Activated B cell treated with CpG ODN at 0.5 μM for 24 hours (primary cell): ENCODE measurements around the gene TOGARAM2. TPM values are rescaled to one million over a fixed set of nuclear protein-coding genes. Genes with fewer than 3 reads are reported as not detected.

Experiments
- ATAC-seq: fragments of 200-7000 bp; cut with Tn5 transposase; one replicate; pipeline ENCODE4 v1.10.0; 2021; ENCODE audit warnings: low read depth, mild to moderate bottlenecking, moderate library complexity
- CTCF ChIA-PET: fragments of 350-600 bp; sonication (Branson Sonifier 250); formaldehyde crosslinking; loops from one replicate; lab custom pipeline; 2021; ENCODE audit warnings: antibody characterized with exemption; lab: Charles Lee
- POLR2A ChIA-PET: fragments of 350-600 bp; sonication (Branson Sonifier 250); formaldehyde crosslinking; loops from one replicate; lab custom pipeline; 2021; ENCODE audit warnings: antibody characterized with exemption; lab: Charles Lee
- DNase-seq: peaks from one replicate; pipeline ENCODE4 v3.0.0; 2022
- H3K27ac Mint-ChIP-seq: one replicate; pipeline ENCODE4 v1.8.0; 2020; ENCODE audit warnings: mixed read lengths
- H3K27me3 Mint-ChIP-seq: one replicate; pipeline ENCODE4 v1.8.0; 2021; ENCODE audit warnings: mixed read lengths
- H3K36me3 Mint-ChIP-seq: one replicate; pipeline ENCODE4 v1.8.0; 2021; ENCODE audit warnings: low read depth, mixed read lengths
- H3K4me1 Mint-ChIP-seq: one replicate; pipeline ENCODE4 v1.8.0; 2021; ENCODE audit warnings: mixed read lengths
- H3K4me3 Mint-ChIP-seq: one replicate; pipeline ENCODE4 v1.8.0; 2020; ENCODE audit warnings: mild to moderate bottlenecking, mixed read lengths
- H3K9me3 Mint-ChIP-seq: one replicate; pipeline ENCODE4 v1.8.0; 2020; ENCODE audit warnings: mixed read lengths
- CTCF ChIP-seq: fragments of 200-600 bp; IDR thresholded peaks from one replicate; pipeline ENCODE4 v1.8.0; 2022; ENCODE audit warnings: antibody characterized with exemption, mild to moderate bottlenecking
- intact Hi-C: fragments of 100-400 bp; cut with micrococcal nuclease; formaldehyde crosslinking; loops from one replicate; pipeline ENCODE4 v1.15.1; 2024
- total RNA-seq: library from RNA; stranded (reverse); gene quantifications from 2 replicates; pipeline ENCODE4 v1.2.3, GENCODE V29; 2022

Gene TOGARAM2
- total RNA-seq, 1 donor from 2014 or later: not detected

GRCh38 chr2:28991460-28991859 is 10.4 kb downstream of the TOGARAM2 start:
- ChIA-PET POLR2A (no interaction called here), CTCF (no interaction called here)

GRCh38 chr2:28993206-28993960 is 12.3 kb downstream of the TOGARAM2 start:
- ChIA-PET CTCF (no interaction called here), POLR2A (no interaction called here)
- Mint-ChIP-seq H3K27me3 (no peaks in the 10 kb centered on the region), H3K9me3 (no peaks in the 10 kb centered on the region), H3K4me3 (no peak overlapping the region), H3K36me3 (no peaks in the 10 kb centered on the region), H3K4me1 (no peaks in the 10 kb centered on the region), H3K27ac (no peak overlapping the region)
- intact Hi-C loops: no loop called here
- ATAC-seq (no peak), DNase-seq (no peak)
- no peak for TF ChIP-seq CTCF

More at GRCh38 chr2:28991460-28991859, 10.4 kb downstream of the TOGARAM2 start:
- H3K27ac Mint-ChIP-seq: no peak overlapping the region
- no peaks in the 10 kb centered on the region for H3K27me3 Mint-ChIP-seq
- no peak for TF ChIP-seq CTCF
- H3K4me3 Mint-ChIP-seq: no peak overlapping the region
- intact Hi-C loops: no loop called here
- no peaks in the 10 kb centered on the region for H3K36me3 Mint-ChIP-seq
- no peaks in the 10 kb centered on the region for H3K9me3 Mint-ChIP-seq
- H3K4me1 Mint-ChIP-seq: no peaks in the 10 kb centered on the region
- DNase-seq: no peak
- no peak for ATAC-seq

- ChIA-PET POLR2A (no interaction called here), CTCF (no interaction called here)
- no peak for ATAC-seq
- TF ChIP-seq CTCF: no peak
- H3K4me3 Mint-ChIP-seq: no peak overlapping the region
- intact Hi-C loops: no loop called here
- H3K27ac Mint-ChIP-seq: no peak overlapping the region
- H3K36me3 Mint-ChIP-seq: no peaks in the 10 kb centered on the region
- H3K9me3 Mint-ChIP-seq: no peaks in the 10 kb centered on the region
- no peaks in the 10 kb centered on the region for H3K27me3 Mint-ChIP-seq
- no peak for DNase-seq
- H3K4me1 Mint-ChIP-seq: no peaks in the 10 kb centered on the region
Observed at GRCh38 chr2:28994074-28994473, 13.0 kb downstream of the TOGARAM2 start.

GRCh38 chr2:28994679-28995078 is 13.6 kb downstream of the TOGARAM2 start:
- no peak overlapping the region for H3K27ac Mint-ChIP-seq
- no peaks in the 10 kb centered on the region for H3K4me1 Mint-ChIP-seq
- H3K4me3 Mint-ChIP-seq: no peak overlapping the region
- no peaks in the 10 kb centered on the region for H3K36me3 Mint-ChIP-seq
- POLR2A ChIA-PET: no interaction called here
- no peaks in the 10 kb centered on the region for H3K9me3 Mint-ChIP-seq
- no peak for ATAC-seq
- DNase-seq: no peak
- no peaks in the 10 kb centered on the region for H3K27me3 Mint-ChIP-seq
- no peak for TF ChIP-seq CTCF
- intact Hi-C loops: no loop called here
- CTCF ChIA-PET: no interaction called here

- H3K36me3 Mint-ChIP-seq: no peaks in the 10 kb centered on the region
- H3K27me3 Mint-ChIP-seq: no peaks in the 10 kb centered on the region
- TF ChIP-seq CTCF: no peak
- no peak overlapping the region for H3K4me3 Mint-ChIP-seq
- no peak overlapping the region for H3K27ac Mint-ChIP-seq
- H3K4me1 Mint-ChIP-seq: peaks cover 11% of the 10 kb centered on the region
- POLR2A ChIA-PET: no interaction called here
- no peaks in the 10 kb centered on the region for H3K9me3 Mint-ChIP-seq
- intact Hi-C loops: no loop called here
- ATAC-seq (no peak), DNase-seq (no peak)
- CTCF ChIA-PET: no interaction called here
Observed at GRCh38 chr2:28995765-28996750, 15.0 kb downstream of the TOGARAM2 start.
